Astrocyte (in vitro differentiated cells and primary cell): ENCODE data around the gene SPOCK2.

ENCODE experiments used
- EZH2 ChIP-seq: IDR thresholded peaks from 2 replicates; pipeline ENCODE4 v1.6.1; 2012; ENCODE audit warnings: mild to moderate bottlenecking, low read length, inconsistent platforms; ENCODE audit not compliant: insufficient read depth
- TF ChIP-seq, protein P1 (sequence below): IDR thresholded peaks from 2 replicates; pipeline ENCODE4 v1.5.1; 2011; ENCODE audit warnings: low read depth, mild to moderate bottlenecking, inconsistent platforms, low read length, moderate library complexity; ENCODE audit not compliant: insufficient read depth

DNA sequence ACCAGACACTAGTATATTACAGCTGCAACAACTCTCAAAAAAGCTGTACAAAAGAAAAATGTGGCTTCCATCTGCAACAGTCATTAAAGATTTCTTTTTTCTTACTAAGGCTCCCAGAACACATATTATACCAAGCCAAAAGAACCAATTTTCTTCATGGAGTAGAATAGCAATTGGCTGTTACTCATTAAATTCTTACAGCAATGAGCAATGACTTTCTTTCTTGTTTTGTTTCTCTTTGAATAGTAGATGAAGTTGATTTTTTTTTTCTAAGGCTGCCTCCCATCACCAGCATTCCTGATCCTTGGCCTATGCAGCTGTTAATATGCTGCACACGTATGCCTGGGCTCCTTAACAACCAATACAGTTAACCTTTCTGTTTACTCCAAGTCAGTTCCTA, 36.6 kb upstream of the SPOCK2 start:
- TF ChIP-seq, protein P1, sequence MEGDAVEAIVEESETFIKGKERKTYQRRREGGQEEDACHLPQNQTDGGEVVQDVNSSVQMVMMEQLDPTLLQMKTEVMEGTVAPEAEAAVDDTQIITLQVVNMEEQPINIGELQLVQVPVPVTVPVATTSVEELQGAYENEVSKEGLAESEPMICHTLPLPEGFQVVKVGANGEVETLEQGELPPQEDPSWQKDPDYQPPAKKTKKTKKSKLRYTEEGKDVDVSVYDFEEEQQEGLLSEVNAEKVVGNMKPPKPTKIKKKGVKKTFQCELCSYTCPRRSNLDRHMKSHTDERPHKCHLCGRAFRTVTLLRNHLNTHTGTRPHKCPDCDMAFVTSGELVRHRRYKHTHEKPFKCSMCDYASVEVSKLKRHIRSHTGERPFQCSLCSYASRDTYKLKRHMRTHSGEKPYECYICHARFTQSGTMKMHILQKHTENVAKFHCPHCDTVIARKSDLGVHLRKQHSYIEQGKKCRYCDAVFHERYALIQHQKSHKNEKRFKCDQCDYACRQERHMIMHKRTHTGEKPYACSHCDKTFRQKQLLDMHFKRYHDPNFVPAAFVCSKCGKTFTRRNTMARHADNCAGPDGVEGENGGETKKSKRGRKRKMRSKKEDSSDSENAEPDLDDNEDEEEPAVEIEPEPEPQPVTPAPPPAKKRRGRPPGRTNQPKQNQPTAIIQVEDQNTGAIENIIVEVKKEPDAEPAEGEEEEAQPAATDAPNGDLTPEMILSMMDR: no peak
- no peak for TF ChIP-seq EZH2
